ENCODE measurements around the gene SMC6. TPM values are rescaled to one million over a fixed set of nuclear protein-coding genes. Genes with fewer than 3 reads are reported as not detected.

The SMC6 gene
- total RNA-seq, 1 donor from 2014 or later: 29.5 TPM

GRCh38 chr2:17615147-17615546, 138.5 kb downstream of the SMC6 start:
- DNase-seq: no peak

GRCh38 chr2:17614174-17614930, 139.3 kb downstream of the SMC6 start:
- DNase-seq: no peak

Other genes with a start within 250 kb of the SMC6 start
- 0.47 TPM for gene RAD51AP2, start 235.4 kb downstream of the SMC6 start, total RNA-seq
- 23.1 TPM for gene VSNL1, start 213.1 kb downstream of the SMC6 start, total RNA-seq
- 11.7 TPM for gene GEN1, start 328 bp upstream of the SMC6 start, total RNA-seq
- gene MSGN1, start 62.6 kb upstream of the SMC6 start, total RNA-seq: not detected
- 3.4 TPM for gene KCNS3, start 124.9 kb upstream of the SMC6 start, total RNA-seq

Measured in occipital lobe (tissue), 2 donors.